Trophoblast cell (in vitro differentiated cells and primary cell): ENCODE measurements around the gene CALN1.

Experiments used
- DNase-seq, 2 donors: peaks; one replicate each; pipeline ENCODE4 v3.0.0-alpha.2; 2016
- H2AFZ ChIP-seq: 2 replicates; pipeline ENCODE4 v1.6.1; 2013; ENCODE audit warnings: low read length, moderate library complexity, mild to moderate bottlenecking; ENCODE audit not compliant: insufficient read depth, poor library complexity
- H2AK5ac ChIP-seq: 2 replicates; pipeline ENCODE4 v1.6.1; 2013; ENCODE audit warnings: mild to moderate bottlenecking, low read length
- H2BK120ac ChIP-seq: 2 replicates; pipeline ENCODE4 v1.6.1; 2013; ENCODE audit warnings: low read length, mild to moderate bottlenecking, moderate library complexity; ENCODE audit not compliant: insufficient read depth, poor library complexity
- H2BK12ac ChIP-seq: 2 replicates; pipeline ENCODE4 v1.6.1; 2013; ENCODE audit warnings: mild to moderate bottlenecking, low read length, moderate library complexity
- H2BK5ac ChIP-seq: 2 replicates; pipeline ENCODE4 v1.6.1; 2013; ENCODE audit warnings: low read length, low read depth, moderate library complexity, mild to moderate bottlenecking; ENCODE audit not compliant: poor library complexity
- H3K14ac ChIP-seq: 2 replicates; pipeline ENCODE4 v1.6.1; 2013; ENCODE audit warnings: mild to moderate bottlenecking, low read length
- H3K18ac ChIP-seq: 2 replicates; pipeline ENCODE4 v1.6.1; 2013; ENCODE audit warnings: mild to moderate bottlenecking, low read length
- H3K23ac ChIP-seq: 2 replicates; pipeline ENCODE4 v1.6.1; 2013; ENCODE audit warnings: low read length
- H3K27ac ChIP-seq: 2 replicates; pipeline ENCODE4 v1.5.1; 2013; ENCODE audit warnings: low read depth, mild to moderate bottlenecking, inconsistent platforms, low read length, moderate library complexity
- H3K27me3 ChIP-seq: 2 replicates; pipeline ENCODE4 v1.6.1; 2013; ENCODE audit warnings: inconsistent platforms, mild to moderate bottlenecking, low read length, moderate library complexity; ENCODE audit not compliant: insufficient read depth
- H3K36me3 ChIP-seq, 2 experiments: 1 replicate in 1 of 2; 2 replicates in 1 of 2; pipeline ENCODE4 v1.6.1; 2013; ENCODE audit warnings: low read length in 2 of 2, mild to moderate bottlenecking in 2 of 2, moderate library complexity in 1 of 2; ENCODE audit not compliant: insufficient read depth in 2 of 2, control insufficient read depth in 1 of 2
- H3K4ac ChIP-seq: 2 replicates; pipeline ENCODE4 v1.6.1; 2013; ENCODE audit warnings: low read depth, mild to moderate bottlenecking, low read length, moderate library complexity
- H3K4me1 ChIP-seq, 2 experiments: 1 replicate in 1 of 2; 2 replicates in 1 of 2; pipeline ENCODE4 v1.6.1; 2013; ENCODE audit warnings: low read length in 2 of 2, mild to moderate bottlenecking in 2 of 2, moderate library complexity in 1 of 2; ENCODE audit not compliant: insufficient read depth in 2 of 2, control insufficient read depth in 1 of 2
- H3K4me2 ChIP-seq: 2 replicates; pipeline ENCODE4 v1.6.1; 2013; ENCODE audit warnings: inconsistent platforms, mild to moderate bottlenecking, low read length, moderate library complexity
- H3K4me3 ChIP-seq: 2 replicates; pipeline ENCODE4 v1.5.1; 2013; ENCODE audit warnings: mild to moderate bottlenecking, low read depth, low read length, inconsistent platforms
- H3K79me1 ChIP-seq: one replicate; pipeline ENCODE4 v1.6.1; 2013; ENCODE audit warnings: low read length
- H3K79me2 ChIP-seq: 2 replicates; pipeline ENCODE4 v1.6.1; 2013; ENCODE audit warnings: low read length, mild to moderate bottlenecking; ENCODE audit not compliant: control insufficient read depth, insufficient read depth, poor library complexity
- H3K9ac ChIP-seq: 2 replicates; pipeline ENCODE4 v1.6.1; 2013; ENCODE audit warnings: mild to moderate bottlenecking, low read length
- H3K9me3 ChIP-seq: 2 replicates; pipeline ENCODE4 v1.6.1; 2013; ENCODE audit warnings: low read depth, mild to moderate bottlenecking, control low read depth, inconsistent platforms, low read length; ENCODE audit not compliant: insufficient read depth
- H4K12ac ChIP-seq: 2 replicates; pipeline ENCODE4 v1.6.1; 2013; ENCODE audit warnings: low read depth, mild to moderate bottlenecking, low read length, moderate library complexity
- H4K8ac ChIP-seq: 2 replicates; pipeline ENCODE4 v1.6.1; 2013; ENCODE audit warnings: low read depth, mild to moderate bottlenecking, low read length, moderate library complexity
- H4K91ac ChIP-seq: one replicate; pipeline ENCODE4 v1.6.1; 2013; ENCODE audit warnings: low read depth, mild to moderate bottlenecking, low read length, moderate library complexity
- WGBS: extraction: QIAGEN DNeasy Blood & Tissue Kit; methylation state at CpG from one replicate; pipeline ENCODE4 v1.1.7; 2013; ENCODE audit warnings: missing lambda C conversion rate; ENCODE audit not compliant: insufficient read length, insufficient coverage; ENCODE audit errors: extremely low coverage; 5-methylcytosine and 5-hydroxymethylcytosine counted together

Gene CALN1

GRCh38 chr7:72446131-72446530 is 34.0 kb upstream of the CALN1 start:
- H3K36me3 ChIP-seq, result no peaks in the 10 kb centered on the region
- peaks cover 6% of the 10 kb centered on the region for H3K9me3 ChIP-seq
- no peaks in the 10 kb centered on the region for H3K27me3 ChIP-seq
- H3K4me3 ChIP-seq, result no peak overlapping the region
- H3K9ac ChIP-seq, result no peak overlapping the region
- no peak overlapping the region for H4K12ac ChIP-seq
- no CpG with 5 or more reads among the region's 7 CpGs for WGBS
- no peak overlapping the region for H2AFZ ChIP-seq
- no peak overlapping the region for H3K4me2 ChIP-seq
- no peak overlapping the region for H3K23ac ChIP-seq
- no peak overlapping the region for H4K91ac ChIP-seq
- no peak overlapping the region for H3K14ac ChIP-seq
- H3K27ac ChIP-seq, result no peak overlapping the region
- no peak overlapping the region for H2AK5ac ChIP-seq
- no peak overlapping the region for H2BK5ac ChIP-seq
- H4K8ac ChIP-seq, result no peak overlapping the region
- H3K18ac ChIP-seq, result no peak overlapping the region
- no peak overlapping the region for H3K4ac ChIP-seq
- H2BK12ac ChIP-seq, result no peak overlapping the region
- no peaks in the 10 kb centered on the region for H3K79me1 ChIP-seq
- no peak overlapping the region for H2BK120ac ChIP-seq
- no peaks in the 10 kb centered on the region for H3K79me2 ChIP-seq
- no peak for DNase-seq
- no peaks in the 10 kb centered on the region for H3K4me1 ChIP-seq

DNA sequence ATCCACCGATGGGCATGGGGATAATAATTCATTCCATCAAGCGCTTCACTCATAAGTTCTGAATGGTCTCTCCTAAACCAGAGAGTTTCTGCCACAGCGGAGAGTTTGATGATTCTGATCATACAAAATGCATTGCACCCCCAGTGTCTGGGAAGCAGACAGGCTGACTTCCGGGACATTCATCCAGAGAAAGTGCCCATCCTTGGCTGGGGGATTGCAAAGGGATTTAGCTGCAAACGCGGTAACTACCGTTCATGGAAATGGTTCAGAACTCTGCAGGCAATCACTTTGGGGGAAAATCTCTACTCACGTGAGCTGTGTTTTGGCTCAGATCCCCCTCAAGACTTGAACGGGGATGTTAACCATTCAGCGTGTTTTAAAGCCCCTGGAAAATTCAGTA is 33.4 kb upstream of the CALN1 start:
- no peak overlapping the region for H2AFZ ChIP-seq
- H3K79me2 ChIP-seq, result no peaks in the 10 kb centered on the region
- H4K8ac ChIP-seq, result no peak overlapping the region
- no peak overlapping the region for H3K27ac ChIP-seq
- H3K27me3 ChIP-seq, result no peaks in the 10 kb centered on the region
- no peak overlapping the region for H2BK5ac ChIP-seq
- no peak overlapping the region for H4K12ac ChIP-seq
- H3K9me3 ChIP-seq, result peaks cover 6% of the 10 kb centered on the region
- H2AK5ac ChIP-seq, result no peak overlapping the region
- H3K4me2 ChIP-seq, result no peak overlapping the region
- no peak overlapping the region for H2BK120ac ChIP-seq
- no peak overlapping the region for H3K9ac ChIP-seq
- no peak overlapping the region for H3K18ac ChIP-seq
- no peaks in the 10 kb centered on the region for H3K36me3 ChIP-seq
- DNase-seq, result no peak
- no CpG with 5 or more reads among the region's 10 CpGs for WGBS
- no peaks in the 10 kb centered on the region for H3K79me1 ChIP-seq
- H3K14ac ChIP-seq, result no peak overlapping the region
- no peak overlapping the region for H3K4ac ChIP-seq
- H2BK12ac ChIP-seq, result no peak overlapping the region
- H4K91ac ChIP-seq, result no peak overlapping the region
- no peak overlapping the region for H3K23ac ChIP-seq
- H3K4me1 ChIP-seq, result no peaks in the 10 kb centered on the region
- H3K4me3 ChIP-seq, result no peak overlapping the region

- no peak overlapping the region for H2BK5ac ChIP-seq
- no peak overlapping the region for H3K23ac ChIP-seq
- H3K4ac ChIP-seq, result no peak overlapping the region
- H3K4me1 ChIP-seq, result no peaks in the 10 kb centered on the region
- H2BK120ac ChIP-seq, result no peak overlapping the region
- no peaks in the 10 kb centered on the region for H3K79me1 ChIP-seq
- no peak overlapping the region for H3K14ac ChIP-seq
- H3K4me2 ChIP-seq, result no peak overlapping the region
- no peak overlapping the region for H2AK5ac ChIP-seq
- no peaks in the 10 kb centered on the region for H3K27me3 ChIP-seq
- H4K8ac ChIP-seq, result no peak overlapping the region
- no peak overlapping the region for H3K4me3 ChIP-seq
- H2BK12ac ChIP-seq, result no peak overlapping the region
- no CpG with 5 or more reads among the region's 6 CpGs for WGBS
- no peaks in the 10 kb centered on the region for H3K36me3 ChIP-seq
- H3K18ac ChIP-seq, result no peak overlapping the region
- no peak overlapping the region for H4K91ac ChIP-seq
- DNase-seq, result no peak
- H3K9ac ChIP-seq, result no peak overlapping the region
- H2AFZ ChIP-seq, result no peak overlapping the region
- no peak overlapping the region for H4K12ac ChIP-seq
- H3K9me3 ChIP-seq, result peaks cover 6% of the 10 kb centered on the region
- no peak overlapping the region for H3K27ac ChIP-seq
- no peaks in the 10 kb centered on the region for H3K79me2 ChIP-seq
Measured at GRCh38 chr7:72445075-72445474, 32.9 kb upstream of the CALN1 start.

GRCh38 chr7:72444026-72444776 is 32.1 kb upstream of the CALN1 start:
- Histone ChIP-seq H3K79me1 (no peaks in the 10 kb centered on the region), H3K27ac (no peak overlapping the region), H4K12ac (no peak overlapping the region), H3K23ac (no peak overlapping the region), H3K27me3 (no peaks in the 10 kb centered on the region), H2BK12ac (no peak overlapping the region), H3K4me2 (no peak overlapping the region), H4K91ac (no peak overlapping the region), H3K9ac (no peak overlapping the region), H2BK120ac (no peak overlapping the region), H2BK5ac (no peak overlapping the region), H3K36me3 (no peaks in the 10 kb centered on the region), H3K18ac (no peak overlapping the region), H4K8ac (no peak overlapping the region), H3K4me1 (no peaks in the 10 kb centered on the region), H3K9me3 (peaks cover 6% of the 10 kb centered on the region), H3K79me2 (no peaks in the 10 kb centered on the region), H3K14ac (no peak overlapping the region), H2AK5ac (no peak overlapping the region), H3K4me3 (no peak overlapping the region), H2AFZ (no peak overlapping the region), H3K4ac (no peak overlapping the region)
- no CpG with 5 or more reads among the region's 8 CpGs for WGBS
- DNase-seq, result no peak
